Endothelial cell of umbilical vein (primary cell): ENCODE results near the gene MCFD2. TPM values are rescaled to one million over a fixed set of nuclear protein-coding genes. Genes with fewer than 3 reads are reported as not detected.

Experiments
- BruUV-seq: library from RNA; stranded (reverse); fragments of 400-500 nt; replicated peaks from 2 replicates; lab custom pipeline; 2021; lab: Mats Ljungman, UMichigan
- CTCF ChIA-PET: fragments of 300-600, 350-600 bp; sonication (Branson Sonifier 250); formaldehyde crosslinking; loops from one replicate; lab custom pipeline; 2021; ENCODE audit warnings: antibody characterized with exemption, inconsistent platforms; lab: Charles Lee
- POLR2A ChIA-PET: fragments of 300-600, 350-600 bp; sonication (Branson Sonifier 250); formaldehyde crosslinking; loops from one replicate; lab custom pipeline; 2021; ENCODE audit warnings: antibody characterized with exemption, inconsistent platforms; lab: Charles Lee
- DNase-seq: peaks from one replicate; pipeline ENCODE4 v3.0.0-alpha.2; 2011; ENCODE audit warnings: low read depth, low spot score
- FAIRE-seq: peaks from 2 replicates; lab custom pipeline; 2011; peaks lifted over from hg19 to GRCh38; lab: Jason Lieb, UNC
- H2AFZ ChIP-seq: 2 replicates; pipeline ENCODE4 v1.6.0; 2012; ENCODE audit warnings: low read depth, low read length, control low read depth, inconsistent platforms
- H3K27ac ChIP-seq: 2 replicates; pipeline ENCODE4 v1.5.1; 2011; ENCODE audit warnings: low read depth, mild to moderate bottlenecking, control low read depth, low read length, moderate library complexity; ENCODE audit not compliant: insufficient read depth
- H3K27me3 ChIP-seq, 2 experiments: 2 replicates each; pipeline versions ENCODE4 v1.6.0 to v1.6.1; 2011; ENCODE audit warnings: low read length in 2 of 2, mixed read lengths in 1 of 2; ENCODE audit not compliant: control insufficient read depth in 2 of 2, insufficient read depth in 2 of 2
- H3K36me3 ChIP-seq, 2 experiments: 2 replicates in 1 of 2; 3 replicates in 1 of 2; pipeline ENCODE4 v1.5.1; 2011; ENCODE audit warnings: low read length in 2 of 2, mild to moderate bottlenecking in 1 of 2, moderate library complexity in 1 of 2; ENCODE audit not compliant: control insufficient read depth in 2 of 2, insufficient read depth in 2 of 2; ENCODE audit errors: extremely low read depth in 1 of 2
- H3K4me1 ChIP-seq: 3 replicates; pipeline ENCODE4 v1.5.1; 2011; ENCODE audit warnings: mild to moderate bottlenecking, low read length; ENCODE audit not compliant: control insufficient read depth, insufficient read depth; ENCODE audit errors: extremely low read depth
- H3K4me2 ChIP-seq: 2 replicates; pipeline ENCODE4 v1.6.1; 2011; ENCODE audit warnings: low read length, control low read depth, mixed read lengths; ENCODE audit not compliant: insufficient read depth
- H3K4me3 ChIP-seq, 3 experiments: fragments of 200-600 bp in 1 of 3; sonication (generic), shearing (Covaris generic) in 1 of 3; replicated peaks in 1 of 3; 2 replicates each; pipeline ENCODE4 v1.5.1; 2011 to 2016; ENCODE audit warnings: control low read depth in 3 of 3, low read length in 3 of 3, mild to moderate bottlenecking in 2 of 3, inconsistent platforms in 1 of 3, low read depth in 1 of 3, moderate library complexity in 1 of 3; ENCODE audit not compliant: insufficient read depth in 1 of 3
- H3K79me2 ChIP-seq: 2 replicates; pipeline ENCODE4 v1.6.0; 2012; ENCODE audit warnings: low read length, inconsistent platforms; ENCODE audit not compliant: control insufficient read depth, insufficient read depth
- H3K9ac ChIP-seq: replicated peaks from 2 replicates; pipeline ENCODE3; 2011; ENCODE audit warnings: low read length, control low read depth; ENCODE audit not compliant: insufficient read depth; ENCODE audit errors: extremely low read depth
- H3K9me1 ChIP-seq: replicated peaks from 3 replicates; pipeline ENCODE4 v1.6.0; 2011; ENCODE audit warnings: mild to moderate bottlenecking, low read length; ENCODE audit not compliant: control insufficient read depth, insufficient read depth; ENCODE audit errors: extremely low read depth
- H3K9me3 ChIP-seq: replicated peaks from 2 replicates; pipeline ENCODE4 v1.5.1; 2012; ENCODE audit warnings: low read length, inconsistent platforms; ENCODE audit not compliant: control insufficient read depth, insufficient read depth
- H4K20me1 ChIP-seq: replicated peaks from 2 replicates; pipeline ENCODE3; 2011; ENCODE audit warnings: mild to moderate bottlenecking, low read length; ENCODE audit not compliant: control insufficient read depth, insufficient read depth; ENCODE audit errors: extremely low read depth
- CTCF ChIP-seq, 2 donors: IDR thresholded peaks; 1 replicate in 1 of 2; 2 replicates in 1 of 2; pipeline ENCODE4 v1.5.1; 2011; ENCODE audit warnings: low read length in 2 of 2, mild to moderate bottlenecking in 2 of 2, moderate library complexity in 2 of 2, control low read depth in 1 of 2, inconsistent platforms in 1 of 2, low read depth in 1 of 2; ENCODE audit not compliant: insufficient read depth in 1 of 2; ENCODE audit errors: extremely low read depth in 1 of 2
- EZH2 ChIP-seq: IDR thresholded peaks from 2 replicates; pipeline ENCODE4 v1.6.1; 2012; ENCODE audit warnings: borderline replicate concordance, low read depth, mild to moderate bottlenecking, moderate library complexity, low read length, inconsistent platforms; ENCODE audit not compliant: severe bottlenecking
- FOS ChIP-seq: IDR thresholded peaks from 2 replicates; pipeline ENCODE4 v1.6.1; 2011; ENCODE audit warnings: mild to moderate bottlenecking, low read length, moderate library complexity, borderline replicate concordance; ENCODE audit not compliant: insufficient read depth
- GATA2 ChIP-seq: IDR thresholded peaks from 2 replicates; pipeline ENCODE4 v1.7.0; 2011; ENCODE audit warnings: low read depth, mild to moderate bottlenecking, moderate library complexity, mixed read lengths, low read length; ENCODE audit not compliant: insufficient read length, insufficient read depth
- JUN ChIP-seq: IDR thresholded peaks from 2 replicates; pipeline ENCODE4 v1.6.1; 2011; ENCODE audit warnings: borderline replicate concordance, low read depth; ENCODE audit not compliant: insufficient read length, insufficient read depth
- MAX ChIP-seq: IDR thresholded peaks from 2 replicates; pipeline ENCODE4 v1.6.1; 2011; ENCODE audit not compliant: insufficient read depth, insufficient read length
- MYC ChIP-seq: IDR thresholded peaks from one replicate; pipeline ENCODE4 v1.6.1; 2011; ENCODE audit warnings: mild to moderate bottlenecking, low read depth, low read length
- POLR2A ChIP-seq: IDR thresholded peaks from 2 replicates; pipeline ENCODE4 v1.6.1; 2012; ENCODE audit warnings: low read depth, mild to moderate bottlenecking, control low read depth, low read length
- POLR2AphosphoS5 ChIP-seq: IDR thresholded peaks from 2 replicates; pipeline ENCODE4 v1.6.1; 2012; ENCODE audit warnings: low read depth, mild to moderate bottlenecking, control low read depth, low read length, moderate library complexity; ENCODE audit not compliant: insufficient read depth
- dilution Hi-C: fragments of 300-500 bp; cut with MboI; formaldehyde crosslinking; loops from one replicate; pipeline ENCODE4 v1.15.0; 2019; ENCODE audit warnings: low sequenced_read_pairs; ENCODE audit not compliant: extremely low pct_ligation_motif_present
- intact Hi-C: fragments of 100-400 bp; cut with micrococcal nuclease; formaldehyde crosslinking; loops from one replicate; pipeline ENCODE4 v1.10.0; 2022
- polyA plus RNA-seq, 4 experiments: library from polyadenylated mRNA; depleted of rRNA in 3 of 4; stranded (reverse) in 3 of 4; unstranded in 1 of 4; fragments of >200 nt; gene quantifications; 2 replicates each; pipeline versions ENCODE4 v1.2.1 to v1.2.3, GENCODE V29; 2011 to 2012; ENCODE audit warnings: missing spikeins in 1 of 4
- total RNA-seq: library from RNA; stranded (reverse); gene quantifications from 2 replicates; pipeline ENCODE4 v1.2.3, GENCODE V29; 2021

MCFD2 gene
- total and polyA plus RNA-seq, 2 donors (not counting 3 experiments of a cell fraction or from before 2014, with no cell fraction given), result 74.8 to 141 TPM

DNA sequence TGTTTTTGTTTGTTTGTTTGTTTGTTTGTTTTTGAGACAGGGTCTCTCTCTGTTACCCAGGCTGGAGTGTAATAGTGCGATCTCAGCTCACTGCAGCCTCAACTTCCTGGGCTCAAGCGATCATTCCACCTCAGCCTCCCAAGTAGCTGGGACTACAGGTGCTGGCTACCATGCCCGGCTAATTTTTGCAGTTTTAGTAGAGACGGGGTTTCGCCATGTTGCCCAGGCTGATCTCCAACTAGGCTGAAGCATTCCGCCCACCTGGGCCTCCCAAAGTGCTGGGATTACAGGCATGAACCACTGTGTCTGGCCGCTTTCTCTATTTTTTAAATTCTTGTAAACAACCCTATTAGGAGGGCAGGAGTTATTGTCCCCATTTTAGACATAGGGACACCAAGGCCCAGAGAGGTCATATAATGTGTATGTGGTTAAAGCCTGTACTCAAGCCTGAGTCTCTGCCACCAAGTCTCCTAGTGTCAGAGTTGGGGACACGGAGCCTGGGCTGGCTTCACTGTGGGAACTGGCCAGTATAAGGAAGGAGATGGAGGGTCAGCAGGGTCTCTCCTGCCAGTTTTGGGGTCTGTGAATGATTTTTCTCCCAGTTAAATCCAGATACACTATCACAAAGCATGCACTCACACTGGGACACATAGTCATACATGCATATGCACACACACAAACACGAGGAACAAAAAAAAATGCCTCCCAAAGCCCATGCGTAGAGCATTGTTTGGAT is 27.5 kb upstream of the MCFD2 start:
- Histone ChIP-seq H3K9ac (no peak overlapping the region), H3K36me3 (no peaks in the 10 kb centered on the region), H3K4me2 (no peak overlapping the region), H3K79me2 (peaks cover 9% of the 10 kb centered on the region), H4K20me1 (no peaks in the 10 kb centered on the region), H3K4me3 (no peak overlapping the region), H3K9me1 (no peaks in the 10 kb centered on the region), H3K27me3 (no peaks in the 10 kb centered on the region), H3K4me1 (peaks cover 13% of the 10 kb centered on the region), H2AFZ (no peak overlapping the region), H3K27ac (no peak overlapping the region), H3K9me3 (no peaks in the 10 kb centered on the region)
- dilution Hi-C loops, result no loop called here
- BruUV-seq, result no TSS peak
- DNase-seq (no peak), FAIRE-seq (peak; percentile 58)
- POLR2A ChIA-PET, result no interaction called here
- CTCF ChIA-PET, result interaction anchor here (0.8 to 1.0 kb wide), 2 partner anchors 20 to 21 kb away, joined by 3 to 4 read pairs; no protein-coding TSS in a partner anchor
- intact Hi-C loops, result no loop called here
- no peak for TF ChIP-seq FOS
- no peak for TF ChIP-seq POLR2A
- TF ChIP-seq EZH2, result no peak
- TF ChIP-seq POLR2AphosphoS5, result no peak
- no peak for TF ChIP-seq MYC
- TF ChIP-seq CTCF (IDR thresholded peaks at IDR 0.05; ENCODE audit: extremely low read depth in 1 of 2, insufficient read depth in 1 of 2, low read depth in 1 of 2, low read length in 2 of 2), result no peak
- no peak for TF ChIP-seq JUN
- TF ChIP-seq MAX, result no peak
- no peak for TF ChIP-seq GATA2
